ENCODE data around the gene GAREM1.

Gene GAREM1

GRCh38 chr18:32216390-32216789, 254.3 kb downstream of the GAREM1 start:
- Histone ChIP-seq H3K27ac (no peak overlapping the region), H3K27me3 (no peaks in the 10 kb centered on the region), H3K36me3 (no peaks in the 10 kb centered on the region), H3K4me1 (no peaks in the 10 kb centered on the region), H3K4me3 (no peak overlapping the region), H3K9me3 (no peaks in the 10 kb centered on the region)
- intact Hi-C loops (cut with DNase I; ENCODE audit: low total_unique reads): no loop called here
- no peak for DNase-seq
- TF ChIP-seq CTCF (IDR thresholded peaks at IDR 0.05): no peak

GRCh38 chr18:32213693-32214092, 257.0 kb downstream of the GAREM1 start:
- no peak for TF ChIP-seq CTCF (IDR thresholded peaks at IDR 0.05)
- H3K36me3 ChIP-seq: no peaks in the 10 kb centered on the region
- no peaks in the 10 kb centered on the region for H3K9me3 ChIP-seq
- H3K4me3 ChIP-seq: no peak overlapping the region
- intact Hi-C loops (cut with DNase I; ENCODE audit: low total_unique reads): no loop called here
- no peaks in the 10 kb centered on the region for H3K4me1 ChIP-seq
- DNase-seq: no peak
- no peaks in the 10 kb centered on the region for H3K27me3 ChIP-seq
- no peak overlapping the region for H3K27ac ChIP-seq

Measured in tibial artery (tissue), 4 donors.